HG02981 (cell line): ENCODE data around the gene ASB2.

Experiments used
- ATAC-seq: cut with Tn5 transposase; IDR thresholded peaks from one replicate; pipeline ENCODE4 v1.9.1; 2021; ENCODE audit warnings: mild to moderate bottlenecking, moderate library complexity; ENCODE audit not compliant: unreplicated experiment

ASB2 gene

DNA sequence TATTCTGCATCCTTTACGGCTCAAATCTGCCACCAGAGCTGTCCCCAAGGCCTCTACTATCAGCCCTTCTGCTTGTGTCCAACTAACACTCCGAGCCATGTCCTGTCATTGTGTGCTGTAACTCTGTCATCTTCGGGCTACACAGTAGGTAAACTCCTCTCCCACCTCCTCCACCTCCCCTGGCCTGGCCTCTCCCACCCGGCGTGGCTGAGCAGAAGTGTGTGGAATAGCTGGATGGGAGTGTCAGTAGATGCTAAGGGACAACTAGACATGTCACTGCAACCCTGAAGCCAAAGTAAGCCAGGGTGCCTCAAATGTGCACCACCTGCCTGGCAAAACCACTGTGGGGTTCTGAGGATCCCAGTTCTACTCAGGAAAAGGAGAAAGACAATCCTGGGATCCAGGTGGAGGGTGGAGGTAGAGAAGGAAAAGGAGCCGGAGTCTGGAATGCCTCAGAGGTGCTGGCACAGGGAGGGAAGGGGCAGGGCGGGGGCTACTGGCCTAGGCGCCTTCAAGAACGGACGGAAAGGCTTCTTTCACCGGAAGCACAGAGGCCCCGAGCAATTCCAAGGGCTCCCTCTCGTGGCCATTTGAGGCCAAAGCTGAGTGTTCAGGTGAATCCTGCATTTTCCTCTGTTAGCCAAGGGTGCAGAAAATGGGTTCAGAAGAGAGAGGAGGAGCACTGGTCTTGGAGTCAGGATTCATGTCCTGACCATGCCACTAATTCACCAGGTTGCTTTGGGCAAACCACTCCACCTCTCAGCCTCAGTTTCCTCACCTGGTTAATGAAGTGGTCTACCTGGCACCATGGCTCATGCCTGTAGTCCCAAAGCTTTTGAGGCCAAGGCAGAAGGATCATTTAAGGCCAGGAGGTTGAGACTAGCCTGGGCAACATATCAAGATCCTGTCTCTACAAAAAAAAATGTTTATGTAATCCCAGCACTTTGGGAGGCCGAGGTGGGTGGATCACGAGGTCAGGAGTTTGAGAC lies 69.7 kb downstream of the ASB2 start:
- no peak for ATAC-seq

DNA sequence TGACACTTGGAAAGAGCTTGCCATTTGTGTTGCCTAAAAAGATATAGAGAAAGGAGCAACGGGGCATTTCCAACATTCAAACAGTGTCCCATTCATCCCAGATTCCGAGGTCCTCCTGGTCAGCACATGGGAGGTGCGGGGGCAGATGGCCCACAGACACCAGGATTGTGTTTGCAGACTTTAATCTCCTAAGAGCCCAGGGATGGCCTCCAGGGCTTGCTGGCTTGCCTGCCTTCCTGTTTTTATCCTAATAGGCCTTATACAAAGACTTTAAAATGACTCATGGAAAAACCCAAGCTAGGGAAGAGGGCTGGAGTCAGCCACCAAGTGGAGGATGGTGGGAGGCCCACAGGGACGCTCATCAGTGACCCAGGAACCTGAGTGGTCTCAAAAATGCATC lies 70.7 kb downstream of the ASB2 start:
- no peak for ATAC-seq

DNA sequence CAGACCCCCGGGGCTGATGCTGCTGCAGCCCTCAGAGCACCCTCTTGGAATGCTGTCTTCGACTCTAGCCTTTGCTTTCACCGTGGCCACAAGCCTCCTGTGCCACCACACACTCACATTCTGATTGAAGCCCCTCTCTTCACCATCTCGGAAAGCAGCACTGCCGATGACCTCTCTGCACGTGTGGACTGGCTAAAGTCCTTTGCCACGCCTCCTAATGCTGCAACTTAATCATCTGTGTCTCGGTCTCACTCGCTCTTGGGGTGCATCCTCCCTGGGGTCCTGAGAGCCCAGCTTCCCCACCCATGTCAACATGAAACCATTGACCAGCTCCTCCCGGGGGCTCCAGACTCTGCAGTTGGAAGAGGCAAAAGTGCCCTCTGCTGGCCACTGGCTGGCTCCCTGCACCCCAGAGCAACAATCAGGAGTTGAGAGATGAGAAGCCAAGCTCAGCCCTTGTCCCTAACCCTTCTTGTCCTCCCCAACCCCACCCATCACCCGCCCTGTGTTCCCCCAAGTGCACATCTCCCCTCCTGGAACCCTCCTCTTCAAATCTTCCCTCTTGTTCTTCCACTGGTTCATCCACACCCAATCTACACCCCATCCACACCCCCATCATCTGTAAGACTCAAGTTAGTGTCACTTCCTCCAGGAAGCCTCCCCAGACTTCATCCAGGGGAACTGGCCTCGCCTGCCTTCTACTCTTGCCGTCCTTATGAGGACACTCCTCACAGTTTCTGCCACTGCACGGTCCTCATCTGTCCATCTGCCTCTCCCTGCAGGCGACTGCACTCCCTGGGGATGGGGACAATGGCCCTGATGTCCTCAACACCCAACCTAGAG lies 72.8 kb downstream of the ASB2 start:
- ATAC-seq = no peak

DNA sequence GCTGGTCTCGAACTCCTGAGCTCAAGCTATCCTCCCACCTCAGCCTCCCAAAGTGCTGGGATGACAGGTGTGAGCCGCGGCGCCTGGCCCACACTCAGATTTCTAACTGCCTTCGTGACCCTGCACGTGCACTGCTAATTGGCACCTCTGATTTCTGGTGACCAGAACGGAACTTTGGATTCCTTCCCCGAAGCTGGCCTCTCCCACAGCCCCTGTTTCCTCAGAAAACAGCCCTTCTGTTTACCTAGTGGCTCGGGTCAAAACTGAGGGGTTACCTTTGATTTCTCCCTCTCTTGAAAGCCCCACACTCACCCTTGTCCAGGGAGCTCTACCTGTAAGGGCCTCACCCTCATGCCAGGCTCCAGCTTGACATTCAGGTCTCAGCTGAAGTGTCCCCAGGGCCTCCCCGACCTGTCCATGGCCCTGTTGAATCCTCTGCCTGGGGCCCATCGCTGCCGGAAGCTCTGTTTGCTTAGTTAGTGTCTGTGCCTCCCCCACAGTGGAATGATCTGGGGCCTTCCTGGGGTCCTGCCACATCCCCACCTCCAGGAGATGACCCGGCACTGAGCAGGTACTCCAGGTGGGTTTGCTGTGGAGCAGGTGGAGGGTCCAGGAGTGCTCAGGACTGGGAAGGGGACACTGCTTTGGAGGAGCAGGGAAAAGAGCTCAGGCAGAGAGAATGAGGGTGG lies 73.6 kb downstream of the ASB2 start:
- no peak for ATAC-seq

DNA sequence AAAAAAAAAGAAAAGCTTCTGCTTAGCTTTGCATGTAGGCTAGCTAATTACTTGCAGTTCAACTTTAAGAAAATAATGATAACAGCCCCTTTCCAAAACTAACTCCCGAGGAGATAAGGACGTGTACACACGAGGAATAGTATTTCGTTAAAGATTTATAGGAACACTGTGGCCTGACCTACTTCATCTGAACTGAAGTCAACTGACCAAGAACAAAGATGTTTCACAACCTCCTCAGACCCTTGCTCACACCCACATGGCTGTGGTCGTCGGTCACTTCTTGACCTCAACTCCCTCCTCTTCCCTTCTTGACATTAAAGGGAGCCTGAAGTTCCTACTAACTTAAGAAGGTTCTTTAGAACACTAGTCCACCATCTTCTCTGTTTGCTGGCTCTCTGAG lies 74.6 kb downstream of the ASB2 start:
- ATAC-seq = no peak

DNA sequence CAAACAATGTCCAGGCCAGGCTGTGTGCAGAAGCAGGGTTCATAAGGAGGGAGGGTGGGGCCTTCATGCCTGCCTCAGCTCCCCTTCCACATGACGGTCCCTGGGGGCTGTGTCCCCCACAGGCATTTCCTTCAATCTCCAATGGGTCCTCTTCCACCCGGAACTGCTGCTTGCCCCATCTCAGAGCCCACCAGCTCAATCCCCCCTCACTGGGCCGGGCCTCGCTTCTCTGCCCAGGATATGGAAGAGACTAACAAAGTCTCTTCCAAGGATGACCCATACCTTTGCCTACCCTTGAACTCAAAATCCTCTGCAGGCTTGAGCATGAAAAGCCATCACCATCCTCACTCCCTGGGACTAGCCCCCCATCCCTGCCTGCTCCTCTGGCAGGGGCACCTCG lies 77.6 kb downstream of the ASB2 start:
- no peak for ATAC-seq

DNA sequence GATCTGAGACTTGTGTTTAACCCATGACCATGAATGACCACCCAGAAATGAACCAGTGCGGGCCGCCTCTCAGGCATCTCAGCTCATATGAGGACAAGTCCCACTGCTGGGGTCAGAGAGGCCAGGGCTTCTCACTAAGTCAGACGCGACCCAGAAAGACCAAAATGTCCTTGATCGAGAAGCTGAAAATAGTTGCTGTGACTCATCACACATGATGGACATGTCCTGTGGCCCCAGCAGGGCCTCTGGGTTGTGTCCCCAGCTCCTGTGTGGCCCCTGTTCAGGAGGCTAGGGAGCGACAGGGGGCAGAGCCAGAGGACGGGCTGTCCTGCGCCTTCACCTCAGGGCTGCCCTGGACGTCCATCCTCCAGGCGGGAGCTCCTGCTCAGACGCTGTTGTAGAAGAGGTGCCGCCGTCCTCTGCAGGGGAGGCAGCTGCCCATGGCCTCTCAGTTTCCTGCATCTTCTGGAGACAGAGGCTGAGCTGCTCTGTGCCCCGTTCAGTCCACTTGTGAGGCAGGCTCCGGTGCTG lies 78.2 kb downstream of the ASB2 start:
- ATAC-seq = no peak

DNA sequence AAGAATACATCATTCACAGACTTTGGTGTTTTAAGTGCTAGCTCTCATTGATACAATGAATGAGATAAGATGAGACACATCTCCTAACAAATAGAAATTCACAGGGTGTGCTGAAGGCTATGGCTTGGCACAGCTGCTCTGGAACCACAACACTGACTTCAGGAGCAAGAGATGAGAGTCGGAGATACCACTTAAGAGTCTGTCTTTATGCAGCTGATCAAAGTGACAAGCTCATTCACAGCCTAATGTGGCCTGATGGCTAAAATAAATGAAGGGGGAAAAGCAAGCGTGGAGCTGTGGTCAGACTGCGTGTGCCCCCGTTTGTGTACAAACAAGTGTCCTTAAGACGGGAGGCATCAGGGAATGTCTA lies 78.9 kb downstream of the ASB2 start:
- no peak for ATAC-seq

DNA sequence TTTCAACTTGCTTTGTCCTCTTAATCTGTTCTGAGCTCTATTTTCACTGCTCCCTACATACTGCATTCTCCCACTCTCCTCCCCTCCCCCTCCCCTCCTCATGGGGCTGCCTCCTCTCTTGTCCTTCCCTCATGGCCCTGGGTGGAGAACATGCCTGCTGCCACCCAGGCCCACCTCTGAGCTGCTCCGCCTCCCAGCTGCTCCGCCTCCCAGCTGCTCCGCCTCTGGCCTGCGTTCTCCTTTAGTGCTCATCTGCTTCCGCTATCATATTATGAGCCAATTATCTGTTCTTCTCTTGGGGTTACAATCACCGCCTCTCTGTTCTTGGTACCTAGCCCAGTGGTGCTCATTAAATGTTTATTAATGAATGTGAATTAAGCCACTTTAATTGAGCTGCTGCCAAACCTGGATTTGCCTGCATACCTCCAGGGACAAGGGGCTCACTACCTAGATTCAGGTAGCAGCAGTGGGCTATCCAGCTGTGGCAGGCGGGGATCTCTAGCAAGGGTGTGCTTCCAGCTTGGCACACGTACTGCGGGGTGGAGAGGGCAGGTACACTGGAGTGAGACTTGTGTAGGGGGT lies 81.3 kb downstream of the ASB2 start:
- ATAC-seq = no peak

DNA sequence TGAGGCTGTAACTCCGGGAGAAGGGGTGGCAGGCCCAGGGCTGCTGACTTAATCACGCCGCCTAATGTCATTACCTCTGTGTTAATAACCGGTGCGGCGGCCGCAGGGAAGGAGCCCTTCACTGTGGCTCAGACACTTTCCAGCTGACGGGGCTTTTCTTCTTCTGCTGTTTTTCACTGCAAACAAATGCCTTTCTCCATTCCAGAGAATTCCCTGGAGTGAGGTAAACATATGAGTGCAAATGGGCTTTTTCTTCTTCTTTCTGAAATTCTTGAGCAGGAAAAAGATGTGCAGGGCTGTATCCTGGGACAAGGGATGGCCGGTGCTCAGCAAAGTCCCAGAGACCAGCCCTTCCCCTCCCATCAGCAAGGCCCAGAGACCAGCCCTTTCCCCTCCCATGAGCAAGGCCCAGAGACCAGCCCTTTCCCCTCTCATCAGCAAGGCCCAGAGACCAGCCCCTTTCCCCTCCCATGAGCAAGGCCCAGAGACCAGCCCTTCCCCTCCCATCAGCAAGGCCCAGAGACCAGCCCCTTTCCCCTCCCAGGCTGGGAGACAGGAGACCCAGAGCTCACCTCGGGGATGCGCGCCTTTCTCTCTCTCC lies 82.6 kb downstream of the ASB2 start:
- no peak for ATAC-seq

DNA sequence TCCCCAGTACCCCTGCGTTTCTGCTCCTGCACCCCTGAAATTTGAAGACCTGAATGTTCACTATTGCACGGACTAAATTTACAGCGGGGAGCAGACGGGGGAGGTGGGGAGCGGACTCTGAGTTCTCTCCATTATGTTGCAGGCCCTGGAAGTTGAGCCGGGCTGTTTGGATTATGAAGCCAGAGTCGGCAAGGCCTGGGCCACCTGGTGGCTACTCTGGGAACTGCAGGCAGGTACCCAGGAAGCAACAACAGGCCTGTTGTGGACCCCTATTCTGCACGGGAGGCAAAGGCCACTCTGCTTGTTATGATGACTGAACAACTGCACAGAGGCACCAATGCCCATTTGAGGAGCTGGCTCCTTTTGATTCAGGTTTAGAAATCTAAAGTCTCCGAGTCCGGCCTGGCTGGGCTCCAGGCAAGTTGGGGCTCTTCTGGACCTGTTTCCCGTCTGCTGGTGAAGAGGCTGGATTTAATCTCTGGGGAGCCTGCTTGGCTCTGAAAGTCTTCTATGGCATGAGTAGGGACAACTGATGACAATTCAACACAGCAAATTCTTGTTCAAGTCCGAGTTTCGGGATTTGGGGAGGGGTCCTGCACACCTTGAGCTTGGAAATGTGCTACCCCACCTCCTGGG lies 83.3 kb downstream of the ASB2 start:
- no peak for ATAC-seq

DNA sequence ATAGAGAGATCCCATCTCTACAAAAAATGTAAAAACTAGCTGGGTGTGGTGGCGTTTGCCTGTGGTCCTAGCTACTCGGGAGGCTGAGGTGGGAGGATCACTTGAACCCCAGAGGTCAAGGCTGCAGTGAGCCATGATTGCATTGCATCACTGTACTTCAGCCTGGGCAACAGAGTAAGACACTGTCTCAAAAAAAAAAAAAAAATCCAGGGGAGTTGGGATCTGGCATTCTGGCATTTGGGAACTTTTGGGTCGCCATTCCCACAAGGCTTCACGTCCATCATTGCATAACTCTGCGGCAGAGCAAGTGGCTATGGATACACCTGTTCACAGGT lies 83.9 kb downstream of the ASB2 start:
- no peak for ATAC-seq

DNA sequence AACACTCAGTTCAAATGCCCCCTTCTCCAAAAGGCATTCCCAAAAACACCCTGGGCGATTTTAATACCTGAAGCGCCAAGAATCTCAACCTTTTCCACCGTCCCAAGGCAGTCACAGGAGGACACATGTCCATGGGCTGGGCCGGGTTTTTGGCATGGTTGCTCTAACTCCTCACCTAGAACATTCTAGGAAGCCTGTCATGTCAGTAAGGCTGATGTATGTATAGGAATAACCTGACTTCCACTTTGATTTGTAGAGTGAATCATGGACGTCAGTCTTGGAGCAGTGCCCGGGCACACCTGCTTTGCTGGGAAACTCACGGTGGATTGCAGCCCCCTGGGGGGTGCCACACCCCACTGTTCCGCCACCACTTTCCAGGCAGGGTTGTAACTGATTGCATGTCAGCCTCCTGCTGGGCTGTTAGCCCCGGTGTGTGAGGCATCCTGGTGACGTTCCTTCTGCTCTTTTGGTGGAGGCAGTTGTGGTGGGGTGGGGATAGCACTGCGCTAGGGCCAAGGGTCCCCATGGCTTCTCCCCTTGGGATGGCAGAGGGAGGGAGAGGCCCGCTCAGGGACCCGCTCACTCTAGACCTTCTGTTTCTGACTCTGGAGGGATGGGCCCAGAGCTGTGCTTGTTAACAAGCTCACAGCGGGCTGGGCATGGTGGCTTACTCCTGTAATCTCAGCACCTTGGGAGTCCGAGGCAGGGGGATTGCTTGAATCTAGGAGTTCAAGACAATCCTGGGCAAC lies 84.4 kb downstream of the ASB2 start:
- no peak for ATAC-seq

DNA sequence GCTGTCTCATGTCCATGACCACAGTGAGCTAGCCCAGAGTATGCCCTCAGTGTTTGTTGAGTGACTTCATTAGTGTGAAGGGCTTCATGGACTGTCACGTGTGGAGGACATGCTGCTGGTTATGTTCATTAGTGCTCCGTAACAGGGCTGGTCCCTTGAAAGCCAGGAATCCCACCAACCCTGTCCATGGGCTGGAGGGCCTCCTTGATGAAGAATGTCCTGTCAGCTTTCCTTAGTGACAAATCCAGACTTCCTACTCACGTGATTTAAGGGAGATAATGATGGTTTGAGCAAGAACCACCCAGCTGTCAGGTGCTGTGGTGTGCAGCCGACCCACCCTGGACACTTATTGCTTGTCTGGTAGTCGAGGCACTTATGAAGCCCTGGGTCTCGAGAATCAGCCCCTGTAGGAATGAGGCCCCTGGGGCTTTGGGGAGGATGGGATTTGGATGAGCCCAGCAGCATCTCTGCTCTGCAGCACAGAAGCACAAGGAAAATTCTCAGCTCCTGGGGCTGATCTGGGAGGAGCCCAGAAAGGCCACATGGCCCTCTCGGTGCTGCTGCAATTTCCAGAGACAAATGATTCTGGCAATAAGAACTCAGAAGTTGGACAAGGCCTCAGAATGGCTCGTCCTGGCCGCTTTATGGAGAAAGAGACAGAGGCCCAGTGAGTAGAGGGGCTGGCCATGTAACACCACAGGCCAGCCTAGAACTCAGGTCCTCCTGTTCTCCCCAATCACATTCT lies 86.5 kb downstream of the ASB2 start:
- ATAC-seq = no peak

DNA sequence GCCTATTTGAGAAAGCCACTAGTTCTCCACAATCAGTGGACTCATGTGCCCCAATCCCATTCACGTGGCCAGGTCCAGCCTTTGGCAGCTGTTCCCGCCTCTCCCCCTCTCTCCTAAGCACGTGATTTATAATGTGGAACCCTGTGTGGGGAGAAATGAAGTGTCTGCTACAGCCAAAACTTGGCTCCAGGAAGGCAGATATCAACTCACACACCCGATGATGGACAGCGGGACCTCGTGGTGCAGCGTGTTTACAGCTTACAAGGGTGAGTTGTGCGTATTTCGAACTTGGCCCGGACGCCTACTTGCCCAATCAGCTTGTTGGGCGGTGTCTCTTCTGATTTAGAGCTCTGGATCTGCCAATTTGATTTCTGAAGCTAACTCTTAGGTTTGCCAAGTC lies 87.4 kb downstream of the ASB2 start:
- no peak for ATAC-seq

DNA sequence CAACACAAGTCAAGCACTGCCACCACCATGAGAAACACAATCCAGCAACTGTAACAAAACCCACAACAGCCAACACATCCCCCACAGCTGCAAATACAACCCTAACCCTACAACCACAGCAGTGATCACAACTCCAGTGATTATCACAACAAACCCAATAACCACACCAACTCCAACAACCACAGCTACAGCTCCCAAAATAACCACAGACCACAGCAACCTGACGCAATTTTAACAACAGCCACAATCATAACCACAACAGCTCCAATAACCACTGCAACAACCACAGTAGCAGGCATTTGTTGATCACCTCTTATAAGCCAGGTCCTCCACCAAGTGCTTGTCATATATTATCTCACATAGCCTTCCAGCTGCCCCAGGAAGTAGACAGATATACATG lies 91.4 kb downstream of the ASB2 start:
- ATAC-seq = no peak
